Right ventricle myocardium superior (tissue), 1 donor: ENCODE data around the gene TTC3. TPM values are rescaled to one million over a fixed set of nuclear protein-coding genes. Genes with fewer than 3 reads are reported as not detected.
A peak's percentile ranks its signal among the peaks of the same experiment; 100 is the strongest.

ENCODE experiments used
- ATAC-seq: fragments of 200-7000 bp; cut with Tn5 transposase; one replicate; pipeline ENCODE4 v1.9.1; 2020; ENCODE audit warnings: mild to moderate bottlenecking; ENCODE audit not compliant: poor library complexity
- DNase-seq: peaks from one replicate; pipeline ENCODE4 v3.0.0-alpha.2; 2020
- intact Hi-C: fragments of 100-400 bp; cut with DNase I; formaldehyde crosslinking; loops from one replicate; pipeline ENCODE4 v1.11.2; 2022
- total RNA-seq: library from RNA; stranded (reverse); fragmentation: NEBNext Ultra II Directional; extraction: Animal tissue kit (Norgen Biotek cat#: 25700); gene quantifications from one replicate; pipeline ENCODE4 v1.2.1, GENCODE V29; 2021
- donor health status: DM: no; HTN: yes; CAD: no; lungs with severe emphysema.

Gene TTC3
- total RNA-seq, 1 donor from 2014 or later: 36.3 TPM

DNA sequence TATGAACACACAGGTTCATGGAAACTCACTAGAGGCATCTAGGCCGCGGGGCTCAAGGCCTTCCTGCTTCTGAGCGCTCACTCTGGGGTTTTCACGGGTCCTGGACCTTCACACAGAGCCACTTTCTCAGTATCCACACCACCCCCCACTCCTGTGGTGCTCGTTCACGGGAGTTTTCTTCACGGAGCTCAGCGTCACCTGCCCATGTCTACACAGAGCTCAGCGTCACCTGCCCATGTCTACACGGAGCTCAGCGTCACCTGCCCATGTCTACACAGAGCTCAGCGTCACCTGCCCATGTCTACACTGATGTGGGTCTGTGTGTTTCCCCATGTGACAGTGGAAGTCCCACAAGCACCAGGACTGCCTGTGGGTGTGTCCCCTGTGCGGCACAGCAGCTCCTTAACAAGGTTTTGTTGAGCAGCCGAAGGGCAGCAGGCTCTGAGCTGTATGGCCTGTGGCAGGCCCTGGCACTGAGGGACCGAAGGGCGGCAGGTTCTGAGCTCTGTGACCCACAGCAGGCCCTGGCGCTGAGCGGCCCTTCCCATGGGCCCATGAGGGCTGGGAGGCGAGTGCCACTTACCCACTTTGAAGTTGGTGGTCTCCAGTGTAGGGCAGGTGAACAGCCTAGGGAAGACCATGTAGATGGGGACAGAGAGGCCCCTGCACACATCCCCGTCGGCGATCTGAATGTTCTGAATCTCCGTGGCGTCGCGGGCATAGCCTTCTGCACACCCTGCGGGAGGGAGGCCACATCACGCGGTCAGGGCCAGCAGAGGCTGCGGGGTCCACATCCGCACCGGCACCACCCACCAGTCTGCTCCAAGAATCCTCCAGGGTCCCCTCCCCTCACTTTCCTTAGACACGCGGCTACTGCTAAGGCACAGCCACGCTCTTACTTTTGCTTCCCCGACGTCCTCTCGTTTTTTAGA, 154.3 kb downstream of the TTC3 start:
- ATAC-seq (peak; percentile 20), DNase-seq (no peak)
- intact Hi-C loops: no loop called here

DNA sequence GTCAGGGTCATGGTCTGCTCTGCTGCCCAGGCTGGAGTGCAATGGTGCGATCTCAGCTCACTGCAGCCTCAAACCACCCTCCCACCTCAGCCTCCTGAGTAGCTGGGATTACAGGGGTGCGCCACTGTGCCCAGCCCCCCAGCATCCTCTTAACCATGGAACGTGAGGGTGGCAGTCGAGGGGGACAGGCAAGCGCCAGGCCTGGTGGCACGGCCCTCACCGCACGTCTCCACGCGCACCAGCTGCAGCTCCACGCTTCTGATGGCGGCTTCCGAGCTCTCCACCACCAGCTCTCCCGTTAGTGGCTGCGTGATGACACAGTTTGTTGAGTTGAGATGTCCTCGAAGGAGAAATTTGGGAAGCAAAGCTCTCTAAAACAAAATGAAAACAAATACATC, 154.9 kb downstream of the TTC3 start:
- intact Hi-C loops: no loop called here

GRCh38 chr21:37230632-37231248, 157.7 kb downstream of the TTC3 start:
- DNase-seq (no peak), ATAC-seq (no peak)
- intact Hi-C loops: no loop called here

More for the DNA sequence above, 154.9 kb downstream of the TTC3 start:
- no peak for ATAC-seq
- no peak for DNase-seq

- ATAC-seq (no peak), DNase-seq (no peak)
- intact Hi-C loops: no loop called here
Observed at GRCh38 chr21:37231249-37231645, 158.2 kb downstream of the TTC3 start.

DNA sequence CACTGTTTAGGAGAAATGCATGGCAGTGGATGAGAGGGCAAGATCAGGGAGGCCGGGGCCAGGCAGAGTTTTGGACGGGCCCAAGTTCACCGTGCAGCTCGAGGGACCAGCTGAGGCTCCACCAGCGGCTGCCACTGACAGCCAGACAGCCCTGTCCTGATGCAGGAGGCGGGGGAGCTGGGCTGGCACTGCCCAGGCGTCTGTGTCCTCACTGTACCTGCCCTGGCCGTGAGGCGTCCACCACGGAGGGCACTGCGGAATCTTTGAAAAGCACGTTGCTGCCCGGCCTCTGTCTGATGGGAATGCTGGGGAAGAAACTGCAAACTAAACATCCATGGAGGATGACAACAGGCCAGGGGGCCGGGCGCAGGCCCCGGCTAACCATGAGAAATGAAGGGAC, 158.6 kb downstream of the TTC3 start:
- DNase-seq (no peak), ATAC-seq (no peak)
- intact Hi-C loops: no loop called here

- DNase-seq (no peak), ATAC-seq (no peak)
- intact Hi-C loops: no loop called here
Observed at GRCh38 chr21:37232274-37233018, 159.4 kb downstream of the TTC3 start.

DNA sequence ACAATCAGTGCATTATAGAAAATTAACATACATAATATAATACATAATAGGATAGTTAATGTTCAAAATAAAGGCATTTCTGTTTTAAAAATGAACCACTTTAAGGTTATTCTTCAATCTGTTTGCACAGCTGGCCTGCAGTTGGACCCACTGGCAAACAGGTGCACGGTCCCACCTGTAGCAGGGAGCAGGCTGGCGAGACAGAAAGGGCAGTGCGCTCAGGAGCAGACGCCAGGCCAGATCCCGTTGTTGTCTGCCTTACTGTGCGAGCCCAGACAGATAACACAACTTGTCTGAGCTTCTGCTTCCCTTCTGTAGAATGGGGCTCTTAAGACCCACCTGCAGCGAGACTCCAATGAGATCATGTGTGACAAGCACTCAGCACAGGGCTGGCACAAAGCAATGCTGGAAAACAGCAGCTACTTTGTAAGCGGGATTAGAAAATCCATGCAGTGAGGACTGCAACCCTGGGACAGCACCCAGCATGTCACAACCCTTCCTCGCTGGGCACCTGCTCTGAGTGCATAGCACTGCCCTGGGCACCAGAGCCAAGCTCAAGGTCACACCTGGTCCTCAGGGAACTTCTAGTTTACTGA, 160.6 kb downstream of the TTC3 start:
- DNase-seq (no peak), ATAC-seq (no peak)
- intact Hi-C loops: no loop called here

DNA sequence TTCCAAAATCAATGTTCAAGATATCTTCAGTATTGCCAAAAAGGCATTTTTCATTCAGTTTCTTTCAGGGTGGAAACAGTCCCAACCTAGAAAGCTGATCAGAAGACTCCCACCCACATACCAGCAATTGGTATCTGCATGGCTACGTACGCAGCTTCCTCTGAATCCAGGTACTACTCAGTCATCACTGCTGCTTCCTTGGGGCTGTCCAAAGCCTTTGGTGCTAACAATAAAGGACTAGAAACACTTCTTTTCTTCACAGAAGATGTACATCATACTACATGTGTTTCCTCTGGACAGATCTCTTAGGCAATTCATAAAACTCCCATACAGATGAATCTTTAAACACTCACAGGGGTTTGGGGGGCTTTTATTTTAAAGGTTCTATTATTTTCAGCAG, 164.3 kb downstream of the TTC3 start:
- ATAC-seq: no peak
- DNase-seq: no peak
- intact Hi-C loops: no loop called here

DNA sequence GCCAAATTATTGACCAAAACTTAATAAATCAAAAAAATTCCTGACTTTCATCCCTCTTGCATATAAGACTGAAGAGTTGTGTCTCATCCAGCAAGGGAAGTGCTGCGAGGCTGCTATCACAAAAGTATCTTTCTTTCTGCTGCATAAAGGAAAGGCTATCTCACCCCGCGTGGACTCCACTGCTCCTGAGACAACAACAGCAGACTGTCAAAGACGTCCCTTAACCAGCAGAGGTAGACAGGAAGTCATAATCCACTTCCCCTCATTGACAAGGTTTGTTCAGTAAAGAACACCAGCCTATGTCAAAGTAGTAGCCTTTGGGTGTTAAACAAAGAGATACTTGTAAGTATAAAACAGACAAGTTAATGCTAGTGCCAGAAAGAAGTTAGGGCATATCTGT, 164.7 kb downstream of the TTC3 start:
- intact Hi-C loops: no loop called here
- ATAC-seq (no peak), DNase-seq (no peak)

DNA sequence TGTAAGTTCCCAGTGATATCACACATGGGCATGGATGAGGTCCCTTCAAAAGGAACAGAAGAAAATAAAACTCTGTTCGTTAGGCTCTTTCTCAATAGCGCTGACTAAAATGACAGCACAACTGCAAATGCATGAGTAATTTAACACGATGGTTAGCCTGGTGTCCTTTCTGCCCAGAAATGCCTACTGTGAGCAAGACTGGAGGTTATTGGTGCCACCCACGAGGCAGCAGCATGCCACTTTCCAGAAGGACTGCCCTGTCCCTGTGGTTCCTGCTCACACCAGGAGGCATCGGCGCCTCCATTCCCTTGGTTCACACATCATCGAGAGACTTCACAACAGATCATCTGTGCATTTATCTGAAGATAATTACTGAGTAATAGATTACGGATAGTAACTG, 167.9 kb downstream of the TTC3 start:
- DNase-seq: no peak
- ATAC-seq: no peak
- intact Hi-C loops: no loop called here

GRCh38 chr21:37241426-37241825, 168.4 kb downstream of the TTC3 start:
- intact Hi-C loops: no loop called here
- ATAC-seq (no peak), DNase-seq (no peak)

DNA sequence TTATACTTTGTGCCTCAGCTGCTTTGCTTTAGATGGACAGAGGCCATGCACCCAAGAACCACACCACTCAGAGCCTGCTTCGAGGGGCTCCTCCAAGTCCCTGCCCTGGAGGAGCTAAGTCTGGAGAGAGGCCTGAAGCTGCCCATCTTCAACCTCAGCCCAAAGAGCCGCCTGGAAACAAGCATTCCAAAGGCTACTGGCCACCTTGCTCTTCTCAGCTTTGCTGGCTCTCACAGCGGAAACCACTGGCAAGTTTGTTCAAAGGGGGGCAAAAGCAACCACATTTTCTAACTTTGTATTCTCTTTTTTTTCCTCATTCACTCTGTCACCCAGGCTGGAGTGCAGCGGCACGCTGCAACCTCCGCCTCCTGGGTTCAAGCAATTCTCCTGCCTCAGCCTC, 170.9 kb downstream of the TTC3 start:
- no peak for ATAC-seq
- intact Hi-C loops: no loop called here

DNA sequence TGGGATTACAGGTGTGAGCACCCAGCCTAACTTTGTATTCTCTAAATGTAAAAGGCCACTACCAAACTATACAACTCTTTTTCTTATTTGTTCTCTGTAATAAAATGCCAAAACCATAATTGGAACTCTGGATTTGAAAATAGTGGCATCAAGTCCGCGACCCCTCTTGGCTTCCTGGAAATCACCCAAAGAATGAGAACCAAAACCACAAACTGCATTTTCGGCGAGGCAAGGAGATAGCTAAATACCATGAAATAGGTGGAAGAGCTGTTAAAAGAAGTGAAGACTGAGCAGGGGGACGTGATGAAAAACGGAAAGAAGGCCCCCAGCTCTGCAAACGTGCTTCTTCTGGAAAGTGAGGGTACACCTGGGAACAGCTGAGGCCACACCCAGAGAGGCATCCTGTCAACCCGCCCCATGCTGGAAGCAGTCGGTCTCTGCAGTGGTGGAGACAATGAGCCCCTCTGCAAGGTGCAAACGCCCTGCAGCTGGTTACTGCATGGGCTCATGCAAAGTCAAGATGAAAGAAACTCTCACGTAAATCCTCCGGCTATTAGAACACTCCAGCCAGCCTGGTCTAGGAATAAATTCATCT, 171.5 kb downstream of the TTC3 start:
- intact Hi-C loops: no loop called here
- no peak for DNase-seq
- no peak for ATAC-seq

More for the DNA sequence above, 170.9 kb downstream of the TTC3 start:
- no peak for DNase-seq

DNA sequence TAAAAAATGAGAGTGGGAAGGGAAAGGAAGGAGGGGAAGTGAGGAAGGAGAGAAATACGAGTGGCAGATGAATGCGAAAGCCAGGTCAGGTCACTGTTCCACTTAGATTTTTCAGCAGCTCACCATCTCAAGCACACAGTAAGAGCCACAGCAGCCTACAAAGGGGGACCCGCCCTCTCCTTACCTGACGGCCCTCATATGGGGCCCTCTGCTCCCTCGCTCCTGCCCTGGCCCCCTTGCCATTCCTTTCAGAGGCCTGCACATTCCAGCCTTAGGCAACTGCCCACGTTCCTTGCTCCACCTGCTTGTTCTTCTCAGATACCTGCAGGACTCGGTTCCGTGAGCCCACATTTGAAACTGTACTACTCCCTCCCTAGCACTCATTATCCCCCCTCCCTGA, 172.1 kb downstream of the TTC3 start:
- ATAC-seq (no peak), DNase-seq (no peak)
- intact Hi-C loops: no loop called here

GRCh38 chr21:37248298-37248697, 175.2 kb downstream of the TTC3 start:
- intact Hi-C loops: no loop called here
- DNase-seq (no peak), ATAC-seq (no peak)

- ATAC-seq: no peak
- no peak for DNase-seq
- intact Hi-C loops: no loop called here
Observed at GRCh38 chr21:37249112-37249904, 176.3 kb downstream of the TTC3 start.

DNA sequence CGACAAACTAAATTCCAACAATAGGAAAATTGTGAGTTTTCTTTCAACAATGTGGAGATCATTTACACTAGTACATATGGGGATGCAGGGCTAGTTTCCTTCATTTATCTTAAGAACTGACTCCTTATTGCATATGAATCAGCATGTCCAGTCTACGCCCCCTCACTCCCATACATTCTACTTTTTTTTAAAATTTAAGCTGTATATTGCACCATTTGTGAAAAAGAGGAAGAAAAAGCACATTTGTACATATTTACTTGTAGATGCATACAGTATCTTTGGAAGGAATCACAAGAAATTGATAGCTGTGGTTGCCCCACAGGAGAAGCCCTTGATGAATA, 178.2 kb downstream of the TTC3 start:
- ATAC-seq: no peak
- intact Hi-C loops: loop anchor here (10.0 kb wide), 1 partner anchor 314 kb away; no protein-coding TSS in a partner anchor

More for the DNA sequence above, 178.2 kb downstream of the TTC3 start:
- no peak for DNase-seq
